Activated T-helper 1 cell treated with Interleukin-2 at 50 U/mL for 16 hours (primary cell): Measurements from ENCODE around the gene RGS1.

Experiments used
- DNase-seq: peaks from one replicate; pipeline ENCODE4 v3.0.0-alpha.2; 2020; ENCODE audit warnings: low read depth

The RGS1 gene

GRCh38 chr1:192575499-192576189 is at the start of gene RGS1:
TSS of gene RGS1 (plus strand) at chr1:192575773. CDS start at chr1:192575793, 20 bp downstream.
- DNase-seq: peak; percentile 22

GRCh38 chr1:192527111-192527795 is 48.3 kb upstream of the RGS1 start:
- no peak for DNase-seq

- no peak for DNase-seq
Observed at GRCh38 chr1:192527950-192528349, 47.6 kb upstream of the RGS1 start.

GRCh38 chr1:192529031-192529755 is 46.4 kb upstream of the RGS1 start:
- DNase-seq: no peak

GRCh38 chr1:192529811-192530210 is 45.8 kb upstream of the RGS1 start:
- no peak for DNase-seq

- no peak for DNase-seq
Observed at GRCh38 chr1:192530254-192530653, 45.3 kb upstream of the RGS1 start.

GRCh38 chr1:192531037-192531703 is 44.4 kb upstream of the RGS1 start:
- DNase-seq: peak; percentile 17

- DNase-seq: no peak
Observed at GRCh38 chr1:192534666-192535065, 40.9 kb upstream of the RGS1 start.

- no peak for DNase-seq
Observed at GRCh38 chr1:192535916-192536664, 39.5 kb upstream of the RGS1 start.

- DNase-seq: no peak
Observed at GRCh38 chr1:192538407-192539296, 36.9 kb upstream of the RGS1 start.

GRCh38 chr1:192539297-192540092 is 36.1 kb upstream of the RGS1 start:
- no peak for DNase-seq

GRCh38 chr1:192543445-192543844 is 32.1 kb upstream of the RGS1 start:
- DNase-seq: no peak

- no peak for DNase-seq
Observed at GRCh38 chr1:192545896-192546521, 29.6 kb upstream of the RGS1 start.

GRCh38 chr1:192546596-192547190 is 28.9 kb upstream of the RGS1 start:
- no peak for DNase-seq

- DNase-seq: no peak
Observed at GRCh38 chr1:192547501-192547900, 28.1 kb upstream of the RGS1 start.

GRCh38 chr1:192549937-192550336 is 25.6 kb upstream of the RGS1 start:
- DNase-seq: no peak

- DNase-seq: no peak
Observed at GRCh38 chr1:192550922-192551534, 24.5 kb upstream of the RGS1 start.

GRCh38 chr1:192552760-192553191 is 22.8 kb upstream of the RGS1 start:
- DNase-seq: no peak
